Muscle layer of duodenum (tissue), 2 donors: Measurements from ENCODE around the gene KCTD7.
"Not testable (repeated sequence)": the region's sequence is repeated elsewhere in the genome, so short reads cannot be mapped to it uniquely, and the experiment has no call there.

ENCODE experiments used
- H3K27ac ChIP-seq: one replicate; pipeline ENCODE4 v1.7.0; 2013; ENCODE audit warnings: mild to moderate bottlenecking, low read length
- H3K27me3 ChIP-seq: one replicate; pipeline ENCODE4 v1.7.0; 2013; ENCODE audit warnings: low read depth, mild to moderate bottlenecking, control low read depth, low read length
- H3K36me3 ChIP-seq, 2 donors: one replicate each; pipeline ENCODE4 v1.7.0; 2013; ENCODE audit warnings: low read length in 2 of 2, control low read depth in 1 of 2, mild to moderate bottlenecking in 1 of 2; ENCODE audit not compliant: insufficient read depth in 2 of 2, control insufficient read depth in 1 of 2
- H3K4me1 ChIP-seq, 2 donors: one replicate each; pipeline ENCODE4 v1.7.0; 2013; ENCODE audit warnings: low read length in 2 of 2, mild to moderate bottlenecking in 2 of 2, control low read depth in 1 of 2, moderate library complexity in 1 of 2; ENCODE audit not compliant: insufficient read depth in 2 of 2, control insufficient read depth in 1 of 2
- H3K4me3 ChIP-seq, 2 donors: one replicate each; pipeline ENCODE4 v1.7.0; 2013; ENCODE audit warnings: low read length in 2 of 2, low read depth in 1 of 2, mild to moderate bottlenecking in 1 of 2
- H3K9me3 ChIP-seq, 2 donors: one replicate each; pipeline ENCODE4 v1.7.0; 2013; ENCODE audit warnings: low read length in 2 of 2, control low read depth in 1 of 2, mild to moderate bottlenecking in 1 of 2; ENCODE audit not compliant: control insufficient read depth in 1 of 2
- donor health status: healthy.

KCTD7 gene

DNA sequence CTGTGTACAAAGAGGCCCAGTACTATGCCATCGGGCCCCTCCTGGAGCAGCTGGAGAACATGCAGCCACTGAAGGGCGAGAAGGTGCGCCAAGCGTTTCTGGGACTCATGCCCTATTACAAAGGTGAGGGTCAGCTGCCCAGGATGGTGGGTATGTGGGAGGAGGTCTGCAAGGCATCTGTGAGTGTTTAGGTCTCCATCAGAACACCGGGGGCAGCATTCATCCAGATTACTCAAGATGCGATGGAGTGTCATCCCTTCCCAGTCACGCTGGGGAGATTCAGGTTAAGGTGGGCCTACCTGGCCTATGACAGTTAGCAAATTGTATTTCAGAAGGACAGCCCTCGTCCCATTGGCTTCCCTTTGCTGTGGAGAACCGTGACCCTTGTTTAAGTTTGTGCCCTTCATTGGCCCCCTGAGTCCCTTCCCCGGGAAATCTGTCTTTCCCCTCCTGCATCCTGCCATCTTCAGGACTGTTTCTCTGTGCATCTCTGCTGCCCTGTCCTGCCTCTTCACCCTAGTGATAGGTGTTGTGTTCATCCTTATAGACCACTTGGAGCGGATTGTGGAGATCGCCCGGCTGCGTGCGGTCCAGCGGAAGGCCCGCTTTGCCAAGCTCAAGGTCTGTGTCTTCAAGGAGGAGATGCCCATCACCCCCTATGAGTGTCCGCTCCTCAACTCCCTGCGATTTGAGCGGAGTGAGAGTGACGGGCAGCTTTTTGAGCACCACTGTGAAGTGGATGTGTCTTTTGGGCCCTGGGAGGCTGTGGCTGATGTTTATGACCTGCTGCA lies 9.8 kb downstream of the KCTD7 start:
- Histone ChIP-seq H3K27ac (no peak overlapping the region), H3K4me3 (no peak overlapping the region), H3K27me3 (no peaks in the 10 kb centered on the region), H3K36me3 (peaks cover 47 to 64% of the 10 kb centered on the region in 2 donors), H3K9me3 (no peaks in the 10 kb centered on the region), H3K4me1 (peaks cover 0 to 5% of the 10 kb centered on the region in 2 donors)

DNA sequence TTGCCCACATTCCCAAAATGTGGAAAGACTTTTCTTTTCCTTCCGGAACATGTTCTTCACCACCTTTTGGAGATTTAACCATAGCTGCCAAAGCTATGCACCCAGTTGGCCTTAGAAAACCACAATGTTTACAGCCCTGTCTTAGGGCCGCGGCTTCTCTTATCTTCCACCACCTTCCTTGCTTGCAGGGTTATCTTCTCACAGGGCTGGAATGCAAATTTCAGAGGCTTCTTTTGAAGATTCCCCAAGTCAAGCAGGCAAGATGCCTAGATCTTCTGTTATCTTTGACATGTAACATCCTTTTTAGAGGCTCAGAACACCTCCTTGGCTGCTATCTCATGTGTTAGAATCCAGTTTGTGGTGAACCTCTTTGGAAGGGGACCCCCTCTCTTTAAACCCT lies 11.1 kb downstream of the KCTD7 start:
- Histone ChIP-seq H3K4me3 (no peak overlapping the region), H3K27ac (no peak overlapping the region), H3K27me3 (no peaks in the 10 kb centered on the region), H3K9me3 (no peaks in the 10 kb centered on the region), H3K4me1 (peaks cover 0 to 3% of the 10 kb centered on the region in 2 donors), H3K36me3 (peaks cover 50 to 60% of the 10 kb centered on the region in 2 donors)

DNA sequence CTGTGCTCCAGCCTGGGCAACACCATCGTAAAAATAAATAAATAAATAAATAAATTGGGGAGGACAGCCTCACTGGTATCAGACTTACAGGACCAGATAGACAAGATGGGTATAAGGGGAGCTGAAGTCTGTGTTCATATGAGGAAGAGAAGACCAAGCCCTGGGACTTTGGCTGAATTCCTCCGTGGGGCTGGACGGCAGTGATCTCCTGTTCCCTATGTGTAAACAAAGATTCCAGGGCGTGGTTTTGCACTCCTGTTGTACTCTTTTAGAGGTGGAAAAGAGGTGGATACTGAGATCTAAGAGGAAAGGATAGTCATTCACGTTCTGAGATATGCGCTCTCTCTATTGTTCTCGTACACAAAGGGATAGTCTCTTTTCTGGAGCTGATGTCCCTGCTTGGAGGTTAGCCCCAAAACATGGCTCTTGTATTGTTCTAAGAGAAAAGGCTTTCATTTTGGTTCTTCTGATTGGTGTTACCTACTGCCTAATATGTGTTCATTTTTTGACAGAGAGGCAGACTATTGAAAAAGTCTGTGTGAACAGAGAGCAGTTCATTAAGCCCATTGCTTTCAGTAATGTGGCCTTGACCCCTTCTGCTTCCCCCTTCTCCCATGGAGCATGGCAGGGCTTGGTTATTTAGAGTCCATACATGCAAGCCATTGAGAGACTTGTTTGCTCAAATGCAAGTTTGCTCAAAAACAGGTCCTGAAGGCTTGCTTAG lies 12.3 kb downstream of the KCTD7 start:
- Histone ChIP-seq H3K36me3 (peaks cover 50 to 55% of the 10 kb centered on the region in 2 donors), H3K27ac (no peak overlapping the region), H3K9me3 (no peaks in the 10 kb centered on the region), H3K4me3 (no peak overlapping the region), H3K27me3 (no peaks in the 10 kb centered on the region), H3K4me1 (no peaks in the 10 kb centered on the region)

DNA sequence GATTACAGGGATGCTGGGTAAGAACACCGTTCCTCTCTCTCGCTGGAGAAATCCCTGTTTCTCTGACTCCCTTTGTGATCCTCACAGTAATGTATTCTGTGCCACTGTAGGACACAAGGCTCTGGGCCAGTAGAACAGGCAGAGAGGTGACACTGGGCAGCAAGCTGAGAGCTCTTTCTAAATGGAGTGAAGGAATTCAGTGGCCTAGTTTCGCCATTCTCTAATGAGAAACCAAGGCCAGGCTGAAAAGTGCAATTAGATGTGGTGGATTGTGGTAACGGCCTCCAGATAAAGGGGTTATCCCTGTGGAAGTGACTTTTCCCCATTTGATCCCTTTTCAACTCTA lies 12.8 kb downstream of the KCTD7 start:
- Histone ChIP-seq H3K27ac (no peak overlapping the region), H3K36me3 (peaks cover 50 to 55% of the 10 kb centered on the region in 2 donors), H3K27me3 (no peaks in the 10 kb centered on the region), H3K4me1 (no peaks in the 10 kb centered on the region), H3K4me3 (no peak overlapping the region), H3K9me3 (no peaks in the 10 kb centered on the region)

DNA sequence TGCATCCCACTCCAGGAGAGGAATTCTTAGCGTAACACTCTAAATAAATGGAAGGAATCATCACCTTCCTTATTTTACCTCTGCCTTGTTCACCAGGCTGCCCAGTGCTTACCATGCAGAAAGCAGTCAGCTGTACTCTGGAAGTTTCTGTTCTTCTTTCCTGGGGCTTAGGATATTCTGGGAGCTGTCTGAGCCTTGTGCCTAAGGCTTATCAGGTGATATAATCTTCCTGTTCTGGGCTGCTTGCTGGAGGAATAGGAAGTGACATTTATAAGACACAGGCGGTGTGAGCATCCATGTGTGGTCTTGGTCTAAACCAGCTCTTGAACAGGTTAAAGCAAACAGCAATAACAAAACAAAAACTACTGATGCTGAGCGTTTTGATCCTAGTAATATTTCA lies 13.5 kb downstream of the KCTD7 start:
- Histone ChIP-seq H3K36me3 (peaks cover 50 to 60% of the 10 kb centered on the region in 2 donors), H3K9me3 (no peaks in the 10 kb centered on the region), H3K27me3 (no peaks in the 10 kb centered on the region), H3K27ac (no peak overlapping the region), H3K4me1 (no peaks in the 10 kb centered on the region), H3K4me3 (no peak overlapping the region)

DNA sequence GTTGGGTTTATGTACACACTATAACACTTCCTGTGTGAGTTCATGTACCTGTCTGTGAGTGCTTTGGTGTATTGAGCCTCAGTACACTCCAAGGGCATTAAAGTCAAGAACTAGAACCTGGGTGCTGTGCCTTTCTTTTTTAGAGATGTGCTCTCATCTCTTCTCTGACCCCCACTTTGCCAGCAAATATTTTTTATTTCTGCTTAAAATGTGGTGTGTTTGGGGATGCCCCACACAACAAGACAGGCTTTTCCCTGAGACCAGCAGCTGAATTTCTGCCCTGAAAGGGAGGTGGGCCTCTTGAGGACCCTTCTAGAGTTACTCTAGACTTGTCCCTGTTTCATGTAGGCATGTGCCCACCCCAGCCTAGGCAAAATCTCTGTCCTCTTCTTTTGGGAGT lies 14.3 kb downstream of the KCTD7 start:
- H3K9me3 ChIP-seq = no peaks in the 10 kb centered on the region
- peaks cover 49 to 66% of the 10 kb centered on the region in 2 donors for H3K36me3 ChIP-seq
- H3K4me1 ChIP-seq = no peaks in the 10 kb centered on the region
- no peak overlapping the region for H3K4me3 ChIP-seq
- H3K27me3 ChIP-seq = no peaks in the 10 kb centered on the region
- H3K27ac ChIP-seq = no peak overlapping the region

DNA sequence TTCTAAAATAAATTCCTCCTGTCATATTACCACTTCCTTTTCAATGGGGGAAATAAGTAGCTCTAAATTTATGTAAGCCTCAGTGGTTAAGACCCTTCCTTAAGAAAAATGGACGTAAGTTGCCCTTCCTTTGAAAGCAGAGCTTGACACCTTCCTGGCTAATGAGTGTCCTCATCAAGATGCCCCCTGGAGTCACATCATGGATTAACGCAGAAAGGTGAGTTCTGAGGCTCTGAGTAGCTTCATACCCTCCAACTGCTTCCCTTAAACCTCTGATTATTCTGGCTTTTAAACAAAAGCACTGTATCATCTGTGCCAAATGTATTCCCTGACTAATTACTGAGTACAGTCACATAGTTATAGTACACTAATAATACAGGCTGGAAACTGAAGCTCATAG lies 14.7 kb downstream of the KCTD7 start:
- H3K9me3 ChIP-seq = no peaks in the 10 kb centered on the region
- no peaks in the 10 kb centered on the region for H3K27me3 ChIP-seq
- H3K4me1 ChIP-seq = no peaks in the 10 kb centered on the region
- peaks cover 44 to 66% of the 10 kb centered on the region in 2 donors for H3K36me3 ChIP-seq
- no peak overlapping the region for H3K4me3 ChIP-seq
- H3K27ac ChIP-seq = no peak overlapping the region

DNA sequence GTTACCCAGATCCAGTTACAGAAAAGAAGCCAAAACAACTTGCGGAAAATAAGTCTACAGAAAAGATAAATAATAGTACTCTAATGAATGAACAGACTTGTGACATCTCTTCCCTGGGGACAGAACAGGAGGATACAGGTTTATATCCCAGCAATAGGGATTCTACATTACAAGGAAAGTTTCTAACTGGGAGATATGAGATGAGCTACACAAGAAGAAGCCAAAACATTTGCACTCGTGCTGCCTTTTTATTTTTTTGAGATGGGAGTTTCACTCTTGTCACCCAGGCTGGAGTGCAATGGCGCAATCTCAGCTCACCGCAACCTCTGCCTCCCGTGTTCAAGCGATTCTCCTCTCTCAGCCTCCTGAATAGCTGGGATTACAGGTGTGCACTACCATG lies 22.3 kb downstream of the KCTD7 start:
- H3K27ac ChIP-seq, H3K4me1 ChIP-seq, H3K27me3 ChIP-seq, H3K9me3 ChIP-seq, H3K4me3 ChIP-seq: not testable (repeated sequence)
- H3K36me3 ChIP-seq = peaks cover 0 to 23% of the 10 kb centered on the region in 2 donors

DNA sequence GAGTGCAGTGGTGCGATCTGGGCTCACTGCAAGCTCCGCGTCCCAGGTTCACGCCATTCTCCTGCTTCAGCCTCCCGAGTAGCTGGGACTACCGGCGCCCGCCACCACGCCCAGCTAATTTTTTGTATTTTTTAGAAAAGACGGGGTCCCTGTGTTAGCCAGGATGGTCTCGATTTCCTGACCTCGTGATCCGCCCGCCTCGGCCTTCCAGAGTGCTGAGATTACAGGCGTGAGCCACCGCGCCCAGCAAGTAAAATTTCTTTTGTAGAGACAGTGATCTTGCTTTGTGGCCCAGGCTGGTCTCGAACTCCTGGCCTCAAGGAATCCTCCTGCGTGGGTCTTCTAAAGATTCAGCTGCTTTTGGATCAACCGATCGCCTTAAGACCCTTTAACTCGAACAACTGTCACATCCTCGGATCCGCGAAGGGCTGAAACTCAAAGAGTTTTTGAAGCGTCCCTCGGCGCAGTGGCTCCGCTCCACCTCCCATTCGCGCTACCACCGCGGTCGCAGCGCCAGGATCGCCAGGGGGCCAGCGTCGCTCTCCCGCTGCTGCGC lies 25.1 kb downstream of the KCTD7 start:
- H3K4me3 ChIP-seq = peak overlapping the region; percentile 71 to 92
- H3K9me3 ChIP-seq, H3K36me3 ChIP-seq, H3K27me3 ChIP-seq: not testable (repeated sequence)
- H3K27ac ChIP-seq = peak overlapping the region; percentile 94
- peaks cover 0 to 14% of the 10 kb centered on the region in 2 donors for H3K4me1 ChIP-seq

DNA sequence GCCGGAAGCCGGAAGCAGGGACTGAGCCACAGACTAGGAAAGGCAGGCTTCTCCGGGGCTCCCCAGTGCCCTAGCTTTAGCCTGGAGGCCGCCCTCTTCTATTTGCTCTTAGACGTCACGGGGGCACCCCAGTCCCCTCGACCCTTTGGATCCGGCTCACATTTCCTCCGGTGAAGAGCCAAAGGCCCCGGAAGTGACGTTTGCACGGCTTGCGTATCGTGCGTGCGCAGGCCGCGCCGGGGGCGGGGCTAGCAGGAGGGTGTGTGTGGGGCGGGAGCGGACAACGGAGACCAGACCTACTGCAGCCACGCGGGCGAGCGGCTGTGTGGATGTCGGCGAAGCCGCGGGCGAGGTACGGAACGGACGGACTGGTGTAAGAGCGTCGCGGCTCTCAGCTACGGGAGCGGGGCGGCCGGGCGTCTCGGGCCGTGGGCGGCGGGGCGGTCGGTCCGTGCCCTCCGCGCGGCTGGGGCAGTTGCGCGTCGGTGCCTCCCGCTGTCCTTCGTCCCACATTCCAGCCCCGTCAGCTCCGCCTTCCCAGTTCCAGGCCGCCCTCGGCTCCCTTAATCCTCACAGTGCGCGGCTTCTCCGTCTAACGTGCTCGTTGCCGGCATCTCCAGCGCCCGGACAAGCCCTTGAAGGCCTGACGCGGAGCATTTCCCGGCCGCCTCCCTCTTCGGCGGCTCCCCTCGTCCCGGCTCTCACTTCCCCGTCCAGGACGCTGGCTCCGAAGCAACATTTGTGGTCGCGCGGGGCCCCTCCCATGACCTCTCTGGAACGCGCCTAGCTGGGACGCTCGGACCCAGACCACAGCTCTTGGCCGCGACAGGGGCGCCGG lies 25.8 kb downstream of the KCTD7 start:
- H3K4me3 ChIP-seq = peak overlapping the region; percentile 71 to 92
- H3K27ac ChIP-seq = peak overlapping the region; percentile 94
- peaks cover 0 to 7% of the 10 kb centered on the region in 2 donors for H3K36me3 ChIP-seq
- H3K4me1 ChIP-seq = peaks cover 0 to 14% of the 10 kb centered on the region in 2 donors
- H3K9me3 ChIP-seq = no peaks in the 10 kb centered on the region
- no peaks in the 10 kb centered on the region for H3K27me3 ChIP-seq
